Panc1 (cell line): ENCODE measurements around the gene GLE1. TPM values are rescaled to one million over a fixed set of nuclear protein-coding genes. Genes with fewer than 3 reads are reported as not detected.

Source experiments
- ATAC-seq: fragments of 200-7000 bp; cut with Tn5 transposase; 2 replicates; pipeline ENCODE4 v1.9.1; 2020; ENCODE audit warnings: mild to moderate bottlenecking, moderate library complexity
- BruUV-seq: library from RNA; stranded (reverse); fragments of 400-500 nt; replicated peaks from 2 replicates; lab custom pipeline; 2021; lab: Mats Ljungman, UMichigan
- CTCF ChIA-PET: fragments of 300-600 bp; sonication (Branson Sonifier 250); formaldehyde crosslinking; loops from one replicate; lab custom pipeline; 2022; ENCODE audit warnings: antibody characterized with exemption; lab: Charles Lee
- POLR2A ChIA-PET: fragments of 300-600 bp; sonication (Branson Sonifier 250); formaldehyde crosslinking; loops from one replicate; lab custom pipeline; 2022; ENCODE audit warnings: antibody characterized with exemption; lab: Charles Lee
- DNase-seq: peaks from one replicate; pipeline ENCODE4 v3.0.0-alpha.2; 2010; ENCODE audit warnings: low read depth, low spot score
- H3K27ac ChIP-seq: 2 replicates; pipeline ENCODE4 v1.5.1; 2011; ENCODE audit warnings: mild to moderate bottlenecking, low read length, inconsistent platforms
- H3K27me3 ChIP-seq: fragments of 200-500 bp; sonication (Bioruptor generic); 2 replicates; pipeline ENCODE4 v1.6.0; 2014; ENCODE audit warnings: low read length, inconsistent platforms; ENCODE audit not compliant: control insufficient read depth, insufficient read depth
- H3K36me3 ChIP-seq: fragments of 200-500 bp; sonication (Bioruptor generic); 2 replicates; pipeline ENCODE4 v1.5.1; 2014; ENCODE audit warnings: inconsistent platforms, mild to moderate bottlenecking, low read length, moderate library complexity; ENCODE audit not compliant: control insufficient read depth, insufficient read depth
- H3K4me1 ChIP-seq: 2 replicates; pipeline ENCODE4 v1.5.1; 2011; ENCODE audit warnings: inconsistent platforms, mild to moderate bottlenecking, low read length, moderate library complexity; ENCODE audit not compliant: control insufficient read depth, insufficient read depth
- H3K4me3 ChIP-seq, 2 experiments: 2 replicates each; pipeline ENCODE4 v1.5.1; 2011 to 2012; ENCODE audit warnings: low read depth in 2 of 2, low read length in 2 of 2, mild to moderate bottlenecking in 2 of 2, inconsistent platforms in 1 of 2, moderate library complexity in 1 of 2
- H3K9me3 ChIP-seq: fragments of 200-500 bp; sonication (Bioruptor generic); 2 replicates; pipeline ENCODE4 v1.5.1; 2014; ENCODE audit warnings: low read depth, mild to moderate bottlenecking, inconsistent platforms, low read length, moderate library complexity; ENCODE audit not compliant: control insufficient read depth, insufficient read depth
- POLR2AphosphoS5 ChIP-seq: IDR thresholded peaks from 2 replicates; pipeline ENCODE4 v1.6.1; 2012; ENCODE audit warnings: mild to moderate bottlenecking, low read depth, low read length, moderate library complexity
- REST ChIP-seq, 2 experiments: IDR thresholded peaks; 2 replicates each; pipeline ENCODE4 v1.6.1; 2011 to 2012; ENCODE audit warnings: low read depth in 2 of 2, control low read depth in 1 of 2, low read length in 1 of 2, mild to moderate bottlenecking in 1 of 2, moderate library complexity in 1 of 2; ENCODE audit not compliant: insufficient read depth in 1 of 2
- SIN3A ChIP-seq: IDR thresholded peaks from 2 replicates; pipeline ENCODE4 v1.6.1; 2012; ENCODE audit warnings: low read depth, mild to moderate bottlenecking, low read length, moderate library complexity, borderline replicate concordance; ENCODE audit not compliant: insufficient read depth
- TCF7L2 ChIP-seq: IDR thresholded peaks from 2 replicates; pipeline ENCODE4 v1.6.1; 2011; ENCODE audit warnings: mild to moderate bottlenecking, low read depth, low read length, inconsistent platforms
- in situ Hi-C: cut with HindIII; loops from 2 replicates; pipeline ENCODE4 v1.10.0; 2016; ENCODE audit warnings: low sequenced_read_pairs, low pct_unique_long_range_greater_than_20kb
- intact Hi-C: fragments of 100-400 bp; cut with micrococcal nuclease; formaldehyde crosslinking; loops from one replicate; pipeline ENCODE4 v1.10.0; 2022; ENCODE audit not compliant: unreplicated experiment
- total RNA-seq: library from RNA; stranded (reverse); gene quantifications from one replicate; pipeline ENCODE4 v1.2.1, GENCODE V29; 2021; ENCODE audit not compliant: unreplicated experiment
- TF ChIP-seq, protein P1 (sequence below): fragments of 450-650 bp; IDR thresholded peaks from 2 replicates; pipeline ENCODE4 v1.5.1; 2017; ENCODE audit warnings: mild to moderate bottlenecking

The GLE1 gene
- total RNA-seq, 1 experiment from 2014 or later, result 25.9 TPM

DNA sequence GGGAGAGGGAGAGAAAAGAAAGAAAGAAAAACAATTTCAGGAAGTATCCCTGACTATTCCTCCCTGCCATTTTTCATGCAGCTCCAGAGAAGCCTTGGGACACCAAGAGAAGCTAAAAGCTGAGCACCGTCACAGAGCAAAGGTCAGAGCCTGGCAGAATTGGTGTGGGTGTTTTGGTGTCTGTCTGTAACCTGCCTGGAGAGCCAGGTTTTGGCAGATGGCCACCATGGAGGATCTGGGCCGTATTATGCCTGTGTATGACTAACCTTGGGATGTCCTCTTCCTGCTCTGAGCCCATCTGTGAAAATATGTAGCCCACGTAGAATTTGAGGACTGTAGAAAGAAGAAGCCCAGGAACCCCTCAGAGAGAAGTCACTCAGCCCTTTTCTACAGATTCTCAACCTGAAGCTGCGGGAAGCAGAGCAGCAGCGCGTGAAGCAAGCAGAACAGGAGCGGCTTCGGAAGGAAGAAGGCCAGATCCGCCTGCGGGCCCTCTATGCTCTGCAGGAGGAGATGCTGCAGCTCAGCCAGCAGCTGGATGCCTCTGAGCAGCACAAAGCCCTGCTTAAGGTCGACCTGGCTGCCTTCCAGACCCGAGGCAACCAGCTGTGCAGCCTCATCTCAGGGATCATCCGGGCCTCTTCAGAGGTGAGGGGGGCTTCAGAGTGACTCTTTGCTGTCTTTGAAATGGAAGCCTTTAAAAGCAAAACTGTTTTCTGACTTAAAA lies 18.8 kb downstream of the GLE1 start:
- POLR2A ChIA-PET, result no interaction called here
- no peaks in the 10 kb centered on the region for H3K36me3 ChIP-seq
- intact Hi-C loops, result no loop called here
- in situ Hi-C loops, result no loop called here
- DNase-seq (no peak), ATAC-seq (no peak)
- no peaks in the 10 kb centered on the region for H3K4me1 ChIP-seq
- no TSS peak for BruUV-seq
- no peak overlapping the region for H3K27ac ChIP-seq
- no peaks in the 10 kb centered on the region for H3K27me3 ChIP-seq
- TF ChIP-seq POLR2AphosphoS5 (no peak), TCF7L2 (no peak), REST (IDR thresholded peaks at IDR 0.05; ENCODE audit: insufficient read depth in 1 of 2, low read depth in 2 of 2, low read length in 1 of 2) (no peak), SIN3A (no peak)
- TF ChIP-seq, protein P1, sequence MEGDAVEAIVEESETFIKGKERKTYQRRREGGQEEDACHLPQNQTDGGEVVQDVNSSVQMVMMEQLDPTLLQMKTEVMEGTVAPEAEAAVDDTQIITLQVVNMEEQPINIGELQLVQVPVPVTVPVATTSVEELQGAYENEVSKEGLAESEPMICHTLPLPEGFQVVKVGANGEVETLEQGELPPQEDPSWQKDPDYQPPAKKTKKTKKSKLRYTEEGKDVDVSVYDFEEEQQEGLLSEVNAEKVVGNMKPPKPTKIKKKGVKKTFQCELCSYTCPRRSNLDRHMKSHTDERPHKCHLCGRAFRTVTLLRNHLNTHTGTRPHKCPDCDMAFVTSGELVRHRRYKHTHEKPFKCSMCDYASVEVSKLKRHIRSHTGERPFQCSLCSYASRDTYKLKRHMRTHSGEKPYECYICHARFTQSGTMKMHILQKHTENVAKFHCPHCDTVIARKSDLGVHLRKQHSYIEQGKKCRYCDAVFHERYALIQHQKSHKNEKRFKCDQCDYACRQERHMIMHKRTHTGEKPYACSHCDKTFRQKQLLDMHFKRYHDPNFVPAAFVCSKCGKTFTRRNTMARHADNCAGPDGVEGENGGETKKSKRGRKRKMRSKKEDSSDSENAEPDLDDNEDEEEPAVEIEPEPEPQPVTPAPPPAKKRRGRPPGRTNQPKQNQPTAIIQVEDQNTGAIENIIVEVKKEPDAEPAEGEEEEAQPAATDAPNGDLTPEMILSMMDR, result no peak
- no peak overlapping the region for H3K4me3 ChIP-seq
- H3K9me3 ChIP-seq, result no peaks in the 10 kb centered on the region
- CTCF ChIA-PET, result no interaction called here

GRCh38 chr9:128526720-128527119 lies 22.2 kb downstream of the GLE1 start:
- no peaks in the 10 kb centered on the region for H3K27me3 ChIP-seq
- DNase-seq, result no peak
- ChIA-PET CTCF (no interaction called here), POLR2A (no interaction called here)
- TF ChIP-seq, protein P1, result no peak
- TF ChIP-seq POLR2AphosphoS5, result no peak
- TF ChIP-seq TCF7L2, result no peak
- TF ChIP-seq SIN3A, result no peak
- no peak for TF ChIP-seq REST (IDR thresholded peaks at IDR 0.05; ENCODE audit: insufficient read depth in 1 of 2, low read depth in 2 of 2, low read length in 1 of 2)
- ATAC-seq, result no peak
- no peaks in the 10 kb centered on the region for H3K4me1 ChIP-seq
- intact Hi-C loops (no loop called here), in situ Hi-C loops (no loop called here)
- BruUV-seq, result no TSS peak
- H3K9me3 ChIP-seq, result no peaks in the 10 kb centered on the region
- H3K4me3 ChIP-seq, result no peak overlapping the region
- no peaks in the 10 kb centered on the region for H3K36me3 ChIP-seq
- no peak overlapping the region for H3K27ac ChIP-seq
